ENCODE data around the gene ETS1.

ETS1 gene

GRCh38 chr11:128523641-128524040 is 63.7 kb downstream of the ETS1 start:
- Histone ChIP-seq H3K79me2 (ENCODE audit: low read length) (peaks cover 35% of the 10 kb centered on the region), H3K36me3 (replicated peaks; ENCODE audit: low read depth, low read length) (peaks cover 12% of the 10 kb centered on the region), H3K27ac (ENCODE audit: low read length) (no peak overlapping the region), H3K4me2 (ENCODE audit: low read length) (peak overlapping the region; percentile 99), H2AFZ (ENCODE audit: low read depth, low read length) (0 out of 2 replicates have a peak overlapping the region, but pooled peaks have one; percentile 7), H3K27me3 (ENCODE audit: low read depth, low read length) (no peaks in the 10 kb centered on the region), H3K4me1 (ENCODE audit: low read length) (peaks cover 37% of the 10 kb centered on the region), H3K9me3 (ENCODE audit: insufficient read depth, low read length) (no peaks in the 10 kb centered on the region), H3K4me3 (ENCODE audit: low read length) (peak overlapping the region; percentile 91; the same call in 1 of the 2 replicates), H4K20me1 (ENCODE audit: insufficient read depth, low read length) (peaks cover 20% of the 10 kb centered on the region), H3K9ac (ENCODE audit: low read length) (no peak overlapping the region)
- TF ChIP-seq EZH2phosphoT487 (IDR thresholded peaks at IDR 0.05; ENCODE audit: low read depth): no peak
- TF ChIP-seq, protein P1, sequence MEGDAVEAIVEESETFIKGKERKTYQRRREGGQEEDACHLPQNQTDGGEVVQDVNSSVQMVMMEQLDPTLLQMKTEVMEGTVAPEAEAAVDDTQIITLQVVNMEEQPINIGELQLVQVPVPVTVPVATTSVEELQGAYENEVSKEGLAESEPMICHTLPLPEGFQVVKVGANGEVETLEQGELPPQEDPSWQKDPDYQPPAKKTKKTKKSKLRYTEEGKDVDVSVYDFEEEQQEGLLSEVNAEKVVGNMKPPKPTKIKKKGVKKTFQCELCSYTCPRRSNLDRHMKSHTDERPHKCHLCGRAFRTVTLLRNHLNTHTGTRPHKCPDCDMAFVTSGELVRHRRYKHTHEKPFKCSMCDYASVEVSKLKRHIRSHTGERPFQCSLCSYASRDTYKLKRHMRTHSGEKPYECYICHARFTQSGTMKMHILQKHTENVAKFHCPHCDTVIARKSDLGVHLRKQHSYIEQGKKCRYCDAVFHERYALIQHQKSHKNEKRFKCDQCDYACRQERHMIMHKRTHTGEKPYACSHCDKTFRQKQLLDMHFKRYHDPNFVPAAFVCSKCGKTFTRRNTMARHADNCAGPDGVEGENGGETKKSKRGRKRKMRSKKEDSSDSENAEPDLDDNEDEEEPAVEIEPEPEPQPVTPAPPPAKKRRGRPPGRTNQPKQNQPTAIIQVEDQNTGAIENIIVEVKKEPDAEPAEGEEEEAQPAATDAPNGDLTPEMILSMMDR (IDR thresholded peaks at IDR 0.05; ENCODE audit: low read depth, low read length): no peak

GRCh38 chr11:128522943-128523518 is 64.3 kb downstream of the ETS1 start:
- H3K27ac ChIP-seq (ENCODE audit: low read length): peak overlapping the region; percentile 54
- peak overlapping the region; percentile 91 for H3K4me3 ChIP-seq (ENCODE audit: low read length)
- peaks cover 41% of the 10 kb centered on the region for H3K79me2 ChIP-seq (ENCODE audit: low read length)
- H3K9me3 ChIP-seq (ENCODE audit: insufficient read depth, low read length): no peaks in the 10 kb centered on the region
- H3K27me3 ChIP-seq (ENCODE audit: low read depth, low read length): no peaks in the 10 kb centered on the region
- H3K9ac ChIP-seq (ENCODE audit: low read length): peak overlapping the region; percentile 87
- peaks cover 26% of the 10 kb centered on the region for H4K20me1 ChIP-seq (ENCODE audit: insufficient read depth, low read length)
- peak overlapping the region; percentile 99 for H3K4me2 ChIP-seq (ENCODE audit: low read length)
- peak overlapping the region; percentile 66; the same call in 1 of the 2 replicates for H2AFZ ChIP-seq (ENCODE audit: low read depth, low read length)
- TF ChIP-seq, protein P1 (IDR thresholded peaks at IDR 0.05; ENCODE audit: low read depth, low read length): no peak
- TF ChIP-seq EZH2phosphoT487 (IDR thresholded peaks at IDR 0.05; ENCODE audit: low read depth): no peak
- peaks cover 18% of the 10 kb centered on the region for H3K36me3 ChIP-seq (replicated peaks; ENCODE audit: low read depth, low read length)
- peaks cover 40% of the 10 kb centered on the region for H3K4me1 ChIP-seq (ENCODE audit: low read length)

DNA sequence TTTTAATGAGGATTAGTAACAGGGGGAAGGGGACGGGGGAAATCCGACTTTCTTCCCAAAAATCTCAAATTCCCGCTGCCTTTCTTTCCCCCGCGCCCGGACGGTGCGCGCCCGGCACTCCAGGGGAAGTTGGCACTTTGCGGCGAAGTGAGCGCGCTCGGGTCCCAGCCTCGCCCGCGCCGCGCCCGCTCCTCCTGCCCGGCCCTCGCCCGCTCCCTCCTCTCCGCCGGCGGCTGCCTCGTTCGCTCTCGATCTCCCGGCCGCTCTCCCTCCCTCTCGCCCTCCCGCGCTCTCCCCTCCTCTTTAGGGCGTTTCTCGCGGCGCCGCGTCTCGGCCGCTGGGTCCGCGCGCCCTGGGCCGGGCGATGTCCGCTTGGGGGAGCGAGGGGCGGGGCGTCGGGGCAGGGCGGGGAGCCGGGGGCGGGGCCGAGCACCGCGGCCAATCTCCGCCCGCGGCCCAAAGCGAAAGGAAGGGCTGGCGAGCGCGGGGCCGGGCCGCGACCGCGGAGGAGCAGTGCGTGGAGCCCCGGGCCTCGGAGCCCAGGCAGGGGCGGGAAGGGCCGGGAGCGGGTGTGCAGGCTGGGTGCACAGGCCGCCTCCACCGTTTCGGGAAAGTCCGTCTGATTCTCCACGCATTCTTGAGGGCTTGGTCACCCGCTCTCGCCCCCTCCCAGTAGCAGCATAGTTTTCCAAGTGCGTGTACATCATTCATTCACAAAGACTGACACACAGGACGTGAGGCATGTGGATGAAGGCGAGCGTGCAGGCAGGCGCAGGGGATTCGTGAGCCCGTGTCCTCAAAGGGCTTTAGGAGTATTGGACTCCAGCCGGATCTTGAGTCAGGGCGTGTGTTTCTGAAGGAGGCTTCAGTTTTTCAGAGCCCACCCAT is 65.1 kb downstream of the ETS1 start:
- Histone ChIP-seq H3K9me3 (ENCODE audit: insufficient read depth, low read length) (no peaks in the 10 kb centered on the region), H3K36me3 (replicated peaks; ENCODE audit: low read depth, low read length) (peaks cover 25% of the 10 kb centered on the region), H3K27me3 (ENCODE audit: low read depth, low read length) (no peaks in the 10 kb centered on the region), H3K4me1 (ENCODE audit: low read length) (peaks cover 45% of the 10 kb centered on the region), H3K9ac (ENCODE audit: low read length) (peak overlapping the region; percentile 92), H2AFZ (ENCODE audit: low read depth, low read length) (peak overlapping the region; percentile 66; the same call in 1 of the 2 replicates), H3K27ac (ENCODE audit: low read length) (peak overlapping the region; percentile 58), H3K79me2 (ENCODE audit: low read length) (peaks cover 48% of the 10 kb centered on the region), H3K4me3 (ENCODE audit: low read length) (peak overlapping the region; percentile 91), H4K20me1 (ENCODE audit: insufficient read depth, low read length) (peaks cover 34% of the 10 kb centered on the region), H3K4me2 (ENCODE audit: low read length) (peak overlapping the region; percentile 99)
- TF ChIP-seq, protein P1 (IDR thresholded peaks at IDR 0.05; ENCODE audit: low read depth, low read length): no peak
- no peak for TF ChIP-seq EZH2phosphoT487 (IDR thresholded peaks at IDR 0.05; ENCODE audit: low read depth)

GRCh38 chr11:128521682-128522054 is 65.7 kb downstream of the ETS1 start:
- peaks cover 55% of the 10 kb centered on the region for H3K79me2 ChIP-seq (ENCODE audit: low read length)
- H2AFZ ChIP-seq (ENCODE audit: low read depth, low read length): no peak overlapping the region; the same call in 1 of the 2 replicates
- TF ChIP-seq EZH2phosphoT487 (IDR thresholded peaks at IDR 0.05; ENCODE audit: low read depth): no peak
- TF ChIP-seq, protein P1 (IDR thresholded peaks at IDR 0.05; ENCODE audit: low read depth, low read length): no peak
- H3K9me3 ChIP-seq (ENCODE audit: insufficient read depth, low read length): no peaks in the 10 kb centered on the region
- peaks cover 28% of the 10 kb centered on the region for H3K36me3 ChIP-seq (replicated peaks; ENCODE audit: low read depth, low read length)
- peaks cover 40% of the 10 kb centered on the region for H4K20me1 ChIP-seq (ENCODE audit: insufficient read depth, low read length)
- peaks cover 51% of the 10 kb centered on the region for H3K4me1 ChIP-seq (ENCODE audit: low read length)
- H3K27ac ChIP-seq (ENCODE audit: low read length): peak overlapping the region; percentile 58
- H3K27me3 ChIP-seq (ENCODE audit: low read depth, low read length): no peaks in the 10 kb centered on the region
- peak overlapping the region; percentile 96 for H3K4me2 ChIP-seq (ENCODE audit: low read length)
- peak overlapping the region; percentile 91 for H3K4me3 ChIP-seq (ENCODE audit: low read length)
- peak overlapping the region; percentile 92 for H3K9ac ChIP-seq (ENCODE audit: low read length)
